Stimulated activated CD4-positive, alpha-beta T cell treated with anti-CD3 and anti-CD28 coated beads, Interleukin-2, amount 100 ng/mL, for 24 hours (primary cell): ENCODE results near the gene KIF21B.

ENCODE experiments used
- DNase-seq, 2 donors: peaks; one replicate each; pipeline ENCODE4 v3.0.0-alpha.2; 2020

KIF21B gene

GRCh38 chr1:200991097-200991614 is 32.4 kb downstream of the KIF21B start:
- DNase-seq = no peak

DNA sequence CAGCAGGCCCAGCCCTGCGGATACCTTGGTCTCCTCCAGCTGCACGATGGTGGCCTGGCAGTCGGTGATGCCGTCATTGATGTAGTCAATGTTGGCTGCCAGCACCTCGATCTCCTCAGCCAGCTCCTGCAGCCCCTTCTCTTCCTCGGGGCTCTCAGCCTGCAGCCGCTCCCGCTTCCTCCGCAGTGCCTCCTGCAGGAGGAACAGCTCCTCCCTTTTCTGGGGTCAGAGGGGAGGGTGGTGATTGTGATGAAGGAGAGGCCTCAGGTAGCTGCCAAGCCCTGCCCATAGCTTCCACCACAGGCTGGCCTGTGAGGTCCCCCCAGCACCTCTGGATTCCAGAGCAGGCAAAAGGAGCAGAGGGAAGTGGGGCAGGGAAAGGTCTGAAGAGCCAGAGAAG is 33.4 kb downstream of the KIF21B start:
- DNase-seq = no peak

GRCh38 chr1:200989337-200989736 is 34.2 kb downstream of the KIF21B start:
- no peak for DNase-seq

- no peak for DNase-seq
Observed at GRCh38 chr1:200988693-200989092, 34.8 kb downstream of the KIF21B start.

DNA sequence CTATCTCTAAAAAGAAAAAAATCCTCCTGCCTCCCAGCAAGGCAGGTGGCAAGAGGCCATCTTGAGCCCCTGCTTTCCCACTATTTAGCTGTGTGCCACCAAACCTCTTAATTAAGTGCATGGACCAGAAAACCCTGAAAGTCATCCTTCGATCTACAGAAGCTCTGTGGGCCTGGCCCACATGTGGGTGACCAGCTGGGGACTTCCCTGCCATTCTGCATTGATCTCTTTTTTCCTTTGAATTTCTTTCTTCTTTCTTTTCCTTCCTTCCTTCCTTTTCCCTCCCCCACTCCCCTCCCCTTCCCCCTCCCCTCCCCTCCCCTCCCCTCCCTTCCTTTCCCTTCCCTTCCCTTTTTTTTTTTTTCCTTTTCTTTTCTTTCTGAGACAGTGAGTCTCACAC is 38.0 kb downstream of the KIF21B start:
- DNase-seq = no peak

DNA sequence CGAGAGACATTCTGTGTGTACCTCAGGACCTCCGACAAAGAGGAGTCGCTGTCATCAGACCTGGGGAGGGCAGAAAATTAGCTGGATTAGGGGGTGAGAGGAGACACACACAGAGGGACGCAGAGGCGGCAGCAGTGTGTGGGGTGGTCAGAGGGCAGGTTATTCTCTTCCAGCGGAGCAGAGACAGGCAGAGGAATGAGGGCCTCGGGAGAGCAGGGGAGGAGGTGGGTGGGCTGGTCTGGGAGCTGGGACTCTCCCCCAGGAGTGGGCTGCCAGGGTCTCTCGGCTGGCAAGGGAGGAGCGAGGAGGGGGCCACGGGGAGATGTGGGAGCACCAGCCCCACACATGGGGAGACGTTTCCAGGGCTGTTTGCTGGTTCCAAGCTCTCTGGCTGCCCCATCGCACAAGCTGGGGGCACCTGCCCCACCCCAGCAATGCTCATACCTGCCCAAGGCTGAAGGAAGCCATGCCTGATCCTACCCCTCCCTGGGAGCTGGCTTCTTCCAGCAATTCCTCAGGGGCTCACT is 40.4 kb downstream of the KIF21B start:
- no peak for DNase-seq

- no peak for DNase-seq
Observed at GRCh38 chr1:200982071-200982945, 41.2 kb downstream of the KIF21B start.

DNA sequence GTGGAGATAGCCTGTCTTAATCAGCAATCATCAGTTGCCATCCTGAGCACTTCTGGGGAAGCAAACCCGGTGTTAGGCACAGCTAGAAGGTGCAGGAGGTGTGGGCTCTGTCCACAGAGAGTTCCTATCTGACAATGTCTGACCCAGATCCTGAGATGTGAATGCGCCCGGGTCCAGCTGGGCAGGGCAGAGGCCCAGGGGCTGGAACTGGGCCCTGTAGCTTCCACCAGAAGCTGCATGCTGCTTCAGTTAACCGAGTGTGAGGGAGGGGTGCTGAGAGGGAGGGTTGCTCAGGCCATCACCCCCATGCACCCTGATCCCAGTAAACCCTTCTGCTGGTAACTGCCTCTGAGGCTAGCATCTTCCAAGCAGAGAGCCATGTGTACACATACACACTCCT is 42.2 kb downstream of the KIF21B start:
- DNase-seq = no peak

- DNase-seq = no peak
Observed at GRCh38 chr1:200980873-200981272, 42.6 kb downstream of the KIF21B start.

DNA sequence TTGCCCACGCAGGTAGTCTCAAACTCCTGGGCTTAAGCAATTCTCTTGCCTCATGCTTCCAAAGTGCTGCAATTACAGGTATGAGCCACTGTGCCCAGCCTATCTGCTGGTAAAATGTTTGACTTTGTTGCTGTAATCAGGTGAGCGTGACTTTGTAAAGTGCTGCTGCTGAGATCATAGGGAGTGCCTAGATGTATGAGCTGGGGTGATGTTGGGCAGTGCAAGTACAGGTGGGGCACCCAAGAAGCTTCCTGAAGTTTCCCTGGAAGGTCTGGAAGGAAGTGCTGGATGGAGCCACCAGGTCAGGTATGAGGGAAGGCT is 43.1 kb downstream of the KIF21B start:
- DNase-seq = no peak

- DNase-seq = peak; percentile 79 to 81
Observed at GRCh38 chr1:200979574-200980451, 43.7 kb downstream of the KIF21B start.

GRCh38 chr1:200977071-200977754 is 46.3 kb downstream of the KIF21B start:
- DNase-seq = no peak

DNA sequence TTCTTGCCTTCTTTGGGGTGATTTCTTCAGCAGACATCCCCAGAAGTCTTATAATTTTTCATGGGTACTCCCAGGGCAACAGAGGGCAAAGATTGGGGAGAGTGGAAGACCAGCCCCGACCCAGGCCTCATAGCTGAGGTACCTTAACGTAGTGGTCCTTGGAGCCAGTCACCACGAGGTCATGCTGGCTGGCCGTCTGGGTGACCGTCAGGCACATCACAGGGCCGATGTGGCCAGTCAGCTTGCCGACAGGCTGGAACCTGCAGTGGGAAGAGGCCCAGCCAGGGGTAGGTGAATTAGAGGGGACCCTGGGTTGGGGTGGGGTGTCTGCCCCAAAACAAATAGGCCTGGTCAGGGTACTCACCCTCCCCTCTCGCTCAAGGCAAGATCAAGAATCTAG is 46.9 kb downstream of the KIF21B start:
- no peak for DNase-seq

GRCh38 chr1:200975458-200975857 is 48.1 kb downstream of the KIF21B start:
- no peak for DNase-seq

- DNase-seq = no peak
Observed at GRCh38 chr1:200974711-200975110, 48.8 kb downstream of the KIF21B start.

- no peak for DNase-seq
Observed at GRCh38 chr1:200973937-200974657, 49.4 kb downstream of the KIF21B start.

- no peak for DNase-seq
Observed at GRCh38 chr1:200972985-200973742, 50.4 kb downstream of the KIF21B start.

DNA sequence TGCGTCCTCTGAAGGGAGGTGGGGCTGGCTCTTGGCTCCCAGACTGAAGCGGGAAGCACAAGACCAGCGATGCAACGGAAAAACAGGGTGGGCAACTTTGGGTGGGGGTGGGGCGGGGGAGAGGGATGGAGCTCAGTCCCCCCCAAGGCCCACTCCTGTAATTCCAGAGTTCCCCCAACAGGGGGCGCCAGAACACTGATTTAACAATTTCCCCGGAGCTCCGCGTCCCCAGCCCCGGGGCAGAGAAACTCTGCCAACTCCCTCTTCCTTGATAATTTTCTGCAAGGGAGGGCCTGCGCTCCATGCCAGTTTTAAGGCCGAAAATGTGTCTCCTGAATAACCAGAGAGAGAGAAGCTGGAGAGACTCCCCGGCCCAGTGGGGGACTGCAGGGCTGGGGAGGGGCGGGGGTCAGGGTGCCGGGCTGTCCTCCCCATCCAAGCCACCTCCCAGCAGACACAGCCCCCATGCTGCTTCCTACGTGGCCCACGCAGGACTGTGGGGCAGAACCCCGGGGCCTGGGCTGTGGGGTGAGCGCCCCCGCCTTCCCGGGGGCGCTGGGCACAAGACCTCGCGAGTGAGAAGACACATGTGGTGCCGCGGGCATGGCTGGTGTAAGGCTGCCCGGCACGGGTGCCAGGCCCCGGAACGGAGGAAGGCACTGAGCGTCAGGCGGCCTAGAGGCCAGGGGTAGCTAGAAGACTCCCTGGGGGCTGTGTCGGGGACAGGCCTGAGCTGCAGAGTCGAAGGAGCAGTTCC is 51.4 kb downstream of the KIF21B start:
- DNase-seq = peak; percentile 64 to 74

- no peak for DNase-seq
Observed at GRCh38 chr1:200971428-200971903, 52.0 kb downstream of the KIF21B start.

DNA sequence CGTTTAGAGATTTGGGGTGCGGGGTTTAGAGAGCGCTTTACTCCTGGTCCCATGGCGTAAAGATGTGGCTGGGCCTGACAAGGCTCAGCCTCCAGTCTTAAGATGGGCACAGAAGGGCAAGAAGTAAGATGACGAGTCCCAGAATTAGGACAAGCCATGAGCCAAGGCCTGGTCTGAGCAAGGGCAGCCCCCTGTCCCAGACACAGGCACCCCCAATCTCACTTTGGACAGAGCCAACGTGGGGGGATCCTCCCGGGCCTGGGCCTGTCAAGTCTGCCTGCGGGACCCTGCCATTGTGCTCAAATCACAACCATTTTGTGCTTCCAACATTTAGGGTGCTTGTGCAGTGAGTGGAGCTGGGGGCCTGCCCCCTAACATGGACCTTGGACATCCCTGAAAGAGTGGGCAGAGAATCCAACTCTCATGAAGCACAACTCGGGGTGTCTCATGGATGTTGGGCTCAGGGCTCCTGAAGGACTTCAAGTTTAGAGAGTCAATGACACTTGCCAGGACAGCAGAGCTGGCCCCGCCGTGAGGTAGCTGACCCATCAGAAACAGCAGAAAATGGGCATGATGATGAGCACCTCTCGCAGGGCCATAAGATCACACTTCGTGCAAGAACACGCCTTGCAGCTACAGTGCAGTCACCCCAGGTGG is 52.6 kb downstream of the KIF21B start:
- DNase-seq = no peak
